Measurements from ENCODE around the gene STRIP2. TPM values are rescaled to one million over a fixed set of nuclear protein-coding genes. Genes with fewer than 3 reads are reported as not detected.

STRIP2 gene
- total RNA-seq, 1 experiment from 2014 or later = 10.8 TPM

GRCh38 chr7:129421717-129422250 lies 12.4 kb upstream of the STRIP2 start:
- intact Hi-C loops (cut with micrococcal nuclease) = no loop called here
- Histone ChIP-seq H3K9me2 (ENCODE audit: insufficient read depth) (no peaks in the 10 kb centered on the region), H3K4me2 (ENCODE audit: low read length) (no peak overlapping the region), H3K9me3 (ENCODE audit: control insufficient read depth in 1 of 2, insufficient read depth in 1 of 2, low read depth in 1 of 2, low read length in 2 of 2) (no peaks in the 10 kb centered on the region), H3K36me3 (ENCODE audit: control insufficient read depth in 1 of 2, insufficient read depth in 2 of 2, low read length in 2 of 2) (no peaks in the 10 kb centered on the region; a peak in 1 of 4 replicates), H3K27ac (ENCODE audit: low read depth, low read length) (no peak overlapping the region), H3K79me2 (ENCODE audit: insufficient read depth, low read length) (no peaks in the 10 kb centered on the region), H3K9ac (ENCODE audit: low read length) (no peak overlapping the region), H2AFZ (ENCODE audit: low read depth, low read length, poor library complexity, severe bottlenecking) (no peak overlapping the region), H4K20me1 (ENCODE audit: insufficient read depth) (no peaks in the 10 kb centered on the region), H3K4me3 (replicated peaks in 1 of 2; ENCODE audit: low read depth in 1 of 2, low read length in 2 of 2) (no peak overlapping the region), H3K4me1 (ENCODE audit: control insufficient read depth in 1 of 2, insufficient read depth in 2 of 2, low read length in 2 of 2) (peaks cover 2 to 6% of the 10 kb centered on the region in 2 experiments; a peak in 3 of 4 replicates), H3K27me3 (ENCODE audit: insufficient read depth, low read length) (no peaks in the 10 kb centered on the region)
- BruUV-seq (replicated peaks) = no TSS peak
- CTCF ChIA-PET = no interaction called here
- RAD21 ChIA-PET (ENCODE audit: low non-redundant PET in 1 of 2, low total read pairs in 2 of 2, uncharacterized antibody in 2 of 2, unreplicated experiment in 2 of 2) = interaction anchor here in 1 of 2 experiments (0.7 kb wide), 1 partner anchor 186 kb away, joined by 3 read pairs; no protein-coding TSS in a partner anchor
- DNase-seq (ENCODE audit: low read depth, low spot score) (no peak), ATAC-seq (no peak)
- TF ChIP-seq CTCF (IDR thresholded peaks at IDR 0.05 in 2 of 3, conservative IDR thresholded peaks at IDR 0.05 in 1 of 3; ENCODE audit: borderline replicate concordance in 1 of 3, insufficient read depth in 1 of 3, low read depth in 2 of 3, low read length in 2 of 3) (no peak), ZFX (IDR thresholded peaks at IDR 0.05) (no peak), RAD21 (IDR thresholded peaks at IDR 0.05; ENCODE audit: low read depth) (no peak), EGR1 (IDR thresholded peaks at IDR 0.05; ENCODE audit: low read depth) (no peak), CBX3 (IDR thresholded peaks at IDR 0.05; ENCODE audit: low read depth) (no peak), TCF7L2 (IDR thresholded peaks at IDR 0.05; ENCODE audit: borderline replicate concordance, extremely low read depth, insufficient read depth, insufficient read length) (no peak), ATF3 (IDR thresholded peaks at IDR 0.05) (no peak), ZNF274 (IDR thresholded peaks at IDR 0.05; ENCODE audit: low read depth, low read length) (no peak), POLR2A (IDR thresholded peaks at IDR 0.05; ENCODE audit: borderline replicate concordance, extremely low read depth, insufficient read depth, insufficient read length) (no peak)
- POLR2A ChIA-PET = no interaction called here
